Measurements from ENCODE around the gene TEX101.

TEX101 gene

DNA sequence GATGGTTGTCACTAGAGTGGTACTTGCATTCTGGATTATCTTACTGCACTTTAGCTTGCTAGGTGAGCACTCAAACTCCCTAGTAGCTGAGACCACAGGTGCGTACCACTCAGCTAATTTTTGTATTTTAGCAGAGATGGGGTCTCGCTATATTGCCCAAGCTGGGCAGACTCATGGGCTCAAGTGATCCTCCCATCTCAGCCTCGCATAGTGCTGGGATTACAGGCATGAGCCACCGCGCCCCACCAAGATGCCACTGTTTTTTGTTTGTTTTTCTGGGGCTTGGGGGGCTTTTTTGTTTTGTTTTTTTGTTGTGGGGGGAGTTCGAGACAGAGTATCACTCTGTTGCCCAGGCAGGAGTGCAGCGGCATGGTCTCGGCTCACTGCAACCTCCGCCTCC lies 33.0 kb downstream of the TEX101 start:
- Histone ChIP-seq H3K4me3 (ENCODE audit: low read depth, low read length) (no peak overlapping the region), H3K27ac (ENCODE audit: extremely low read depth, low read depth, low read length) (no peak overlapping the region), H3K36me3 (ENCODE audit: control insufficient read depth in 2 of 2, insufficient read depth in 1 of 2, low read length in 2 of 2) (no peaks in the 10 kb centered on the region), H3K9me3 (ENCODE audit: control insufficient read depth, insufficient read depth, low read depth, low read length) (no peaks in the 10 kb centered on the region; the same call in 1 of the 2 replicates), H3K4me1 (ENCODE audit: control insufficient read depth, insufficient read depth, low read length) (no peaks in the 10 kb centered on the region)
- TF ChIP-seq ZFP41 (tag by site-specific recombination; IDR thresholded peaks at IDR 0.05; ENCODE audit: borderline replicate concordance) (no peak), ZNF791 (tag by site-specific recombination; IDR thresholded peaks at IDR 0.05) (0 out of 2 replicates have a peak, but pooled peaks have one; percentile 17), ZNF121 (tag by site-specific recombination; IDR thresholded peaks at IDR 0.05) (peak; percentile 72), ZNF140 (tag by site-specific recombination; IDR thresholded peaks at IDR 0.05) (no peak), SP2 (tag by site-specific recombination; IDR thresholded peaks at IDR 0.05) (no peak), ZNF433 (tag by site-specific recombination; IDR thresholded peaks at IDR 0.05; ENCODE audit: low read depth) (no peak), ZNF600 (tag by site-specific recombination; IDR thresholded peaks at IDR 0.05) (no peak)
- TF ChIP-seq, protein P1, sequence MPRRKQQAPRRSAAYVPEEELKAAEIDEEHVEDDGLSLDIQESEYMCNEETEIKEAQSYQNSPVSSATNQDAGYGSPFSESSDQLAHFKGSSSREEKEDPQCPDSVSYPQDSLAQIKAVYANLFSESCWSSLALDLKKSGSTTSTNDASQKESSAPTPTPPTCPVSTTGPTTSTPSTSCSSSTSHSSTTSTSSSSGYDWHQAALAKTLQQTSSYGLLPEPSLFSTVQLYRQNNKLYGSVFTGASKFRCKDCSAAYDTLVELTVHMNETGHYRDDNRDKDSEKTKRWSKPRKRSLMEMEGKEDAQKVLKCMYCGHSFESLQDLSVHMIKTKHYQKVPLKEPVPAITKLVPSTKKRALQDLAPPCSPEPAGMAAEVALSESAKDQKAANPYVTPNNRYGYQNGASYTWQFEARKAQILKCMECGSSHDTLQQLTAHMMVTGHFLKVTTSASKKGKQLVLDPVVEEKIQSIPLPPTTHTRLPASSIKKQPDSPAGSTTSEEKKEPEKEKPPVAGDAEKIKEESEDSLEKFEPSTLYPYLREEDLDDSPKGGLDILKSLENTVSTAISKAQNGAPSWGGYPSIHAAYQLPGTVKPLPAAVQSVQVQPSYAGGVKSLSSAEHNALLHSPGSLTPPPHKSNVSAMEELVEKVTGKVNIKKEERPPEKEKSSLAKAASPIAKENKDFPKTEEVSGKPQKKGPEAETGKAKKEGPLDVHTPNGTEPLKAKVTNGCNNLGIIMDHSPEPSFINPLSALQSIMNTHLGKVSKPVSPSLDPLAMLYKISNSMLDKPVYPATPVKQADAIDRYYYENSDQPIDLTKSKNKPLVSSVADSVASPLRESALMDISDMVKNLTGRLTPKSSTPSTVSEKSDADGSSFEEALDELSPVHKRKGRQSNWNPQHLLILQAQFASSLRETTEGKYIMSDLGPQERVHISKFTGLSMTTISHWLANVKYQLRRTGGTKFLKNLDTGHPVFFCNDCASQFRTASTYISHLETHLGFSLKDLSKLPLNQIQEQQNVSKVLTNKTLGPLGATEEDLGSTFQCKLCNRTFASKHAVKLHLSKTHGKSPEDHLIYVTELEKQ (tag by site-specific recombination; IDR thresholded peaks at IDR 0.05; ENCODE audit: borderline replicate concordance), result no peak
- TF ChIP-seq, protein P2, sequence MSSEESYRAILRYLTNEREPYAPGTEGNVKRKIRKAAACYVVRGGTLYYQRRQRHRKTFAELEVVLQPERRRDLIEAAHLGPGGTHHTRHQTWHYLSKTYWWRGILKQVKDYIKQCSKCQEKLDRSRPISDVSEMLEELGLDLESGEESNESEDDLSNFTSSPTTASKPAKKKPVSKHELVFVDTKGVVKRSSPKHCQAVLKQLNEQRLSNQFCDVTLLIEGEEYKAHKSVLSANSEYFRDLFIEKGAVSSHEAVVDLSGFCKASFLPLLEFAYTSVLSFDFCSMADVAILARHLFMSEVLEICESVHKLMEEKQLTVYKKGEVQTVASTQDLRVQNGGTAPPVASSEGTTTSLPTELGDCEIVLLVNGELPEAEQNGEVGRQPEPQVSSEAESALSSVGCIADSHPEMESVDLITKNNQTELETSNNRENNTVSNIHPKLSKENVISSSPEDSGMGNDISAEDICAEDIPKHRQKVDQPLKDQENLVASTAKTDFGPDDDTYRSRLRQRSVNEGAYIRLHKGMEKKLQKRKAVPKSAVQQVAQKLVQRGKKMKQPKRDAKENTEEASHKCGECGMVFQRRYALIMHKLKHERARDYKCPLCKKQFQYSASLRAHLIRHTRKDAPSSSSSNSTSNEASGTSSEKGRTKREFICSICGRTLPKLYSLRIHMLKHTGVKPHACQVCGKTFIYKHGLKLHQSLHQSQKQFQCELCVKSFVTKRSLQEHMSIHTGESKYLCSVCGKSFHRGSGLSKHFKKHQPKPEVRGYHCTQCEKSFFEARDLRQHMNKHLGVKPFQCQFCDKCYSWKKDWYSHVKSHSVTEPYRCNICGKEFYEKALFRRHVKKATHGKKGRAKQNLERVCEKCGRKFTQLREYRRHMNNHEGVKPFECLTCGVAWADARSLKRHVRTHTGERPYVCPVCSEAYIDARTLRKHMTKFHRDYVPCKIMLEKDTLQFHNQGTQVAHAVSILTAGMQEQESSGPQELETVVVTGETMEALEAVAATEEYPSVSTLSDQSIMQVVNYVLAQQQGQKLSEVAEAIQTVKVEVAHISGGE (tag by site-specific recombination; conservative IDR thresholded peaks at IDR 0.05; ENCODE audit: low read depth), result no peak
- POLR2A ChIA-PET, result interaction anchor here (0.7 to 1.6 kb wide), 8 partner anchors 15 to 148 kb away, joined by 3 to 18 read pairs (median 4); partner anchors contain the start of genes IRGQ, PHLDB3 and ZNF575
- CTCF ChIA-PET, result interaction anchor here (0.6 to 12.5 kb wide), 52 partner anchors 13 to 874 kb away, joined by 3 to 749 read pairs (median 6); partner anchors contain the start of genes ETHE1, IRGQ, LYPD3 and PHLDB3

DNA sequence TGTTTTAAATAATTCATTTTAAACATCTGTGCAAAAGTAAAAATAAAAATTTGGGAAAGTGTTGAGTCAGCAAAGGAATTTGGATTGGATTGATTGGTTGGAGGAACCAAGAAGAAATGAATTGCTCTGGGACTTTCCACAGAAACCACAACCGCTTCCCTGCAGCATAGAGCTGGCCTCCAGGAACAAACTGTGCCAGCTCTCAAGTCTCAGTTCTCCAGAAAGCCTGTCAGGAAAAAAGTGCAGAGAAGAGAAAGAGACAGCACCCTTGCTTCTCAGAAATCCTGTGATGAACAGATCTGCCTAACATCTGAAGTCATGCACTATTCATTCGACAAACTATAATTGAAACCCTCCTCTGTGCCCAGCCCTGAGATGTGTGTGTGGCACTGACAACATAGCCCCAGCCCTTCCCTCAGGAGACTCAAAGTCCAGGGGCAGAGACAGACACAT lies 35.9 kb downstream of the TEX101 start:
- TF ChIP-seq ZNF354C (tag by site-specific recombination; IDR thresholded peaks at IDR 0.05; ENCODE audit: borderline replicate concordance, low read depth) (no peak), ZNF621 (tag by site-specific recombination; IDR thresholded peaks at IDR 0.05) (no peak)
- Histone ChIP-seq H3K27ac (ENCODE audit: extremely low read depth, low read depth, low read length) (no peak overlapping the region), H3K9me3 (ENCODE audit: control insufficient read depth, insufficient read depth, low read depth, low read length) (no peaks in the 10 kb centered on the region; the same call in 1 of the 2 replicates), H3K4me1 (ENCODE audit: control insufficient read depth, insufficient read depth, low read length) (peaks cover 2% of the 10 kb centered on the region; the same call in 1 of the 2 replicates), H3K36me3 (ENCODE audit: control insufficient read depth in 2 of 2, insufficient read depth in 1 of 2, low read length in 2 of 2) (no peaks in the 10 kb centered on the region), H3K4me3 (ENCODE audit: low read depth, low read length) (no peak overlapping the region)
- POLR2A ChIA-PET, result no interaction called here
- CTCF ChIA-PET, result interaction anchor here (0.6 to 1.0 kb wide), 4 partner anchors 8 to 212 kb away, joined by 3 to 4 read pairs (median 4); no protein-coding TSS in a partner anchor

DNA sequence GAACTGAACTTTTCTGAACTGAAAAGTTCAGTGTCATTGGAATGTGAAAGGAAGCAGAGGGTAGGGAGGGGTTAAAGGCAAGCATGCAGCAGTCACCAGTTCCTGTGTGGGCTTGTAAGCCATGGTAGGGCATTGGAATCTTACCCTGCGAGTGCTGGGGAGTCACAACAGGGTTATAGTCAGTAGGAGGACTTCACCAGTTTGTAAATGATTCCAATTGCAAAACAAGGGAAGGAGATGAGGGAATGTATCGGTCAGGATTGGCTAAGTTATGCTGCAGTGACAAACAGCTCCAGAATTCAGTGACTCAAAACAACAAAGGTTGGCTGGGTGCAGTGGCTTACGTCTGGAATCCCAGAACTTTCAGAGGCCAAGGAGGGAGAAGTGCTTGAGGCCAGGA lies 37.9 kb downstream of the TEX101 start:
- no peaks in the 10 kb centered on the region; the same call in 1 of the 2 replicates for H3K9me3 ChIP-seq (ENCODE audit: control insufficient read depth, insufficient read depth, low read depth, low read length)
- H3K27ac ChIP-seq (ENCODE audit: extremely low read depth, low read depth, low read length), result no peak overlapping the region
- H3K36me3 ChIP-seq (ENCODE audit: control insufficient read depth in 2 of 2, insufficient read depth in 1 of 2, low read length in 2 of 2), result no peaks in the 10 kb centered on the region; a peak in 1 of 3 replicates
- CTCF ChIA-PET, result interaction anchor here (0.6 to 5.2 kb wide), 5 partner anchors 8 to 80 kb away, joined by 3 to 22 read pairs (median 3); partner anchors contain the start of gene ZNF575
- H3K4me1 ChIP-seq (ENCODE audit: control insufficient read depth, insufficient read depth, low read length), result peaks cover 3% of the 10 kb centered on the region; the same call in 1 of the 2 replicates
- POLR2A ChIA-PET, result no interaction called here
- no peak overlapping the region for H3K4me3 ChIP-seq (ENCODE audit: low read depth, low read length)
- TF ChIP-seq ZNF510 (tag by site-specific recombination; IDR thresholded peaks at IDR 0.05; ENCODE audit: insufficient replicate concordance) (no peak), ZNF354C (tag by site-specific recombination; IDR thresholded peaks at IDR 0.05; ENCODE audit: borderline replicate concordance, low read depth) (no peak), ZNF654 (tag by site-specific recombination; IDR thresholded peaks at IDR 0.05; ENCODE audit: low read depth) (no peak), ZNF677 (tag by site-specific recombination; IDR thresholded peaks at IDR 0.05) (no peak)
- TF ChIP-seq, protein P3, sequence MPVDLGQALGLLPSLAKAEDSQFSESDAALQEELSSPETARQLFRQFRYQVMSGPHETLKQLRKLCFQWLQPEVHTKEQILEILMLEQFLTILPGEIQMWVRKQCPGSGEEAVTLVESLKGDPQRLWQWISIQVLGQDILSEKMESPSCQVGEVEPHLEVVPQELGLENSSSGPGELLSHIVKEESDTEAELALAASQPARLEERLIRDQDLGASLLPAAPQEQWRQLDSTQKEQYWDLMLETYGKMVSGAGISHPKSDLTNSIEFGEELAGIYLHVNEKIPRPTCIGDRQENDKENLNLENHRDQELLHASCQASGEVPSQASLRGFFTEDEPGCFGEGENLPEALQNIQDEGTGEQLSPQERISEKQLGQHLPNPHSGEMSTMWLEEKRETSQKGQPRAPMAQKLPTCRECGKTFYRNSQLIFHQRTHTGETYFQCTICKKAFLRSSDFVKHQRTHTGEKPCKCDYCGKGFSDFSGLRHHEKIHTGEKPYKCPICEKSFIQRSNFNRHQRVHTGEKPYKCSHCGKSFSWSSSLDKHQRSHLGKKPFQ (tag by site-specific recombination; IDR thresholded peaks at IDR 0.05), result no peak
- TF ChIP-seq, protein P4, sequence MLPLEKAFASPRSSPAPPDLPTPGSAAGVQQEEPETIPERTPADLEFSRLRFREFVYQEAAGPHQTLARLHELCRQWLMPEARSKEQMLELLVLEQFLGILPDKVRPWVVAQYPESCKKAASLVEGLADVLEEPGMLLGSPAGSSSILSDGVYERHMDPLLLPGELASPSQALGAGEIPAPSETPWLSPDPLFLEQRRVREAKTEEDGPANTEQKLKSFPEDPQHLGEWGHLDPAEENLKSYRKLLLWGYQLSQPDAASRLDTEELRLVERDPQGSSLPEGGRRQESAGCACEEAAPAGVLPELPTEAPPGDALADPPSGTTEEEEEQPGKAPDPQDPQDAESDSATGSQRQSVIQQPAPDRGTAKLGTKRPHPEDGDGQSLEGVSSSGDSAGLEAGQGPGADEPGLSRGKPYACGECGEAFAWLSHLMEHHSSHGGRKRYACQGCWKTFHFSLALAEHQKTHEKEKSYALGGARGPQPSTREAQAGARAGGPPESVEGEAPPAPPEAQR (tag by site-specific recombination; IDR thresholded peaks at IDR 0.05), result no peak
- TF ChIP-seq, protein P5, sequence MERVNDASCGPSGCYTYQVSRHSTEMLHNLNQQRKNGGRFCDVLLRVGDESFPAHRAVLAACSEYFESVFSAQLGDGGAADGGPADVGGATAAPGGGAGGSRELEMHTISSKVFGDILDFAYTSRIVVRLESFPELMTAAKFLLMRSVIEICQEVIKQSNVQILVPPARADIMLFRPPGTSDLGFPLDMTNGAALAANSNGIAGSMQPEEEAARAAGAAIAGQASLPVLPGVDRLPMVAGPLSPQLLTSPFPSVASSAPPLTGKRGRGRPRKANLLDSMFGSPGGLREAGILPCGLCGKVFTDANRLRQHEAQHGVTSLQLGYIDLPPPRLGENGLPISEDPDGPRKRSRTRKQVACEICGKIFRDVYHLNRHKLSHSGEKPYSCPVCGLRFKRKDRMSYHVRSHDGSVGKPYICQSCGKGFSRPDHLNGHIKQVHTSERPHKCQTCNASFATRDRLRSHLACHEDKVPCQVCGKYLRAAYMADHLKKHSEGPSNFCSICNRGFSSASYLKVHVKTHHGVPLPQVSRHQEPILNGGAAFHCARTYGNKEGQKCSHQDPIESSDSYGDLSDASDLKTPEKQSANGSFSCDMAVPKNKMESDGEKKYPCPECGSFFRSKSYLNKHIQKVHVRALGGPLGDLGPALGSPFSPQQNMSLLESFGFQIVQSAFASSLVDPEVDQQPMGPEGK (tag by site-specific recombination; IDR thresholded peaks at IDR 0.05), result no peak

Data from HEK293 (cell line).